HG03196 (cell line): ENCODE results near the gene ERMP1.
A peak's percentile ranks its signal among the peaks of the same experiment; 100 is the strongest.

ENCODE experiments used
- ATAC-seq: cut with Tn5 transposase; IDR thresholded peaks from one replicate; pipeline ENCODE4 v1.9.1; 2021; ENCODE audit not compliant: unreplicated experiment

ERMP1 gene

GRCh38 chr9:5853617-5854016, 20.7 kb upstream of the ERMP1 start:
- no peak for ATAC-seq

- no peak for ATAC-seq
Measured at GRCh38 chr9:5852987-5853386, 20.1 kb upstream of the ERMP1 start.

GRCh38 chr9:5851445-5851844, 18.5 kb upstream of the ERMP1 start:
- peak; percentile 80 for ATAC-seq

GRCh38 chr9:5850724-5851122, 17.8 kb upstream of the ERMP1 start:
- no peak for ATAC-seq

- ATAC-seq = no peak
Measured at GRCh38 chr9:5848372-5848882, 15.5 kb upstream of the ERMP1 start.

- ATAC-seq = no peak
Measured at GRCh38 chr9:5846501-5846921, 13.6 kb upstream of the ERMP1 start.

- no peak for ATAC-seq
Measured at GRCh38 chr9:5846096-5846495, 13.2 kb upstream of the ERMP1 start.

GRCh38 chr9:5845157-5845531, 12.2 kb upstream of the ERMP1 start:
- no peak for ATAC-seq

- ATAC-seq = no peak
Measured at GRCh38 chr9:5843794-5844471, 11.0 kb upstream of the ERMP1 start.

GRCh38 chr9:5842929-5843793, 10.2 kb upstream of the ERMP1 start:
- ATAC-seq = no peak

GRCh38 chr9:5841771-5842573, 9.1 kb upstream of the ERMP1 start:
- ATAC-seq = no peak

GRCh38 chr9:5840788-5841187, 7.9 kb upstream of the ERMP1 start:
- ATAC-seq = no peak

- ATAC-seq = no peak
Measured at GRCh38 chr9:5839572-5839902, 6.6 kb upstream of the ERMP1 start.

GRCh38 chr9:5838884-5839571, 6.1 kb upstream of the ERMP1 start:
- no peak for ATAC-seq

- no peak for ATAC-seq
Measured at GRCh38 chr9:5835808-5836207, 2.9 kb upstream of the ERMP1 start.

GRCh38 chr9:5834214-5834613, 1.3 kb upstream of the ERMP1 start:
- no peak for ATAC-seq

GRCh38 chr9:5832071-5832537, 813 bp downstream of the ERMP1 start:
- peak; percentile 5 for ATAC-seq

GRCh38 chr9:5825895-5826622, 6.9 kb downstream of the ERMP1 start:
- no peak for ATAC-seq

- ATAC-seq = no peak
Measured at GRCh38 chr9:5825223-5825622, 7.7 kb downstream of the ERMP1 start.

- no peak for ATAC-seq
Measured at GRCh38 chr9:5820425-5820824, 12.5 kb downstream of the ERMP1 start.
